Cerebellar cortex (tissue), 1 donor: Measurements from ENCODE around the gene PLXDC1.
A peak's percentile ranks its signal among the peaks of the same experiment; 100 is the strongest.
"Not testable (repeated sequence)": the region's sequence is repeated elsewhere in the genome, so short reads cannot be mapped to it uniquely, and the experiment has no call there.

Source experiments
- DNase-seq: peaks from one replicate; pipeline ENCODE4 v3.0.0-alpha.2; 2015; ENCODE audit warnings: low spot score

Gene PLXDC1

DNA sequence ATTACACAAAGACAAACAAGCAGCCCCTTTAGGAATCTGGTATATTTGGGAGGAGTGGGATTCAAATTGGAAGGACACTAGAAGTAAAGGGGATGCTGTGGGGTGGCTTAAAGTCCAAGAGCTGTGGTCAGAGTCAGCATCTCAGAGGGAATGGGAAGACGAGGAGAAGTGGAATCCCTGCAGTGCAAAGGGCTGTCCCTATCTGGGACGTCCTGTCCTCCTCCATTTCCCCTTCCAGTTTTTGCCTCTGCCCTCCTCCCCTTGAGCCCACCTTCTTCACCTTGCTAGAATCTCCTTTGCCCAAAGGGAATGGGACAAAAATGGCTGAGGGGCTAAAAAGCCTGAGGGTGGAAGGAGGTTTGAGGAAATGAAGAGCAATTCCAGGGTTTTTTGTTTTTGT lies 4.2 kb upstream of the PLXDC1 start:
- DNase-seq = no peak

DNA sequence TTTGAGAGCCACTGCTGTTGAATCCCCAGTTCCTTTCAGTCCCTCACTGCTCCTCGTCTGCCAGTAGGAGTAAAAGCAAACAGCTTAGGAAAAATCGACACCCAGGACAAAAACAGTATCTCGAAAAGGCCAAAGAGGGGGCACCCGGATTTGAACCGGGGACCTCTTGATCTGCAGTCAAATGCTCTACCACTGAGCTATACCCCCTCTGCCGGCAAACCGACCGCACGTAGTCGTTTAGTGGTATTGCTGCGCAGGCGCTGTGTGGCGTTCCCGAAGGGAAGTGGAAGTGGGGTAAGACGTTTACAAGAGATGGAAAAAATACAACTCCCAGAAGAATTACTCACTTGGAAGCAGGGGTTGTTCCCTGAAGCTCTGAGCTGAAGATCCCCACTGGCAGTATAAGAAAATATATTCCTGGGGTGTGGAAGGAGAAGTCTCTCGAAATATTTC lies 2.2 kb upstream of the PLXDC1 start:
- peak; percentile 92 for DNase-seq

DNA sequence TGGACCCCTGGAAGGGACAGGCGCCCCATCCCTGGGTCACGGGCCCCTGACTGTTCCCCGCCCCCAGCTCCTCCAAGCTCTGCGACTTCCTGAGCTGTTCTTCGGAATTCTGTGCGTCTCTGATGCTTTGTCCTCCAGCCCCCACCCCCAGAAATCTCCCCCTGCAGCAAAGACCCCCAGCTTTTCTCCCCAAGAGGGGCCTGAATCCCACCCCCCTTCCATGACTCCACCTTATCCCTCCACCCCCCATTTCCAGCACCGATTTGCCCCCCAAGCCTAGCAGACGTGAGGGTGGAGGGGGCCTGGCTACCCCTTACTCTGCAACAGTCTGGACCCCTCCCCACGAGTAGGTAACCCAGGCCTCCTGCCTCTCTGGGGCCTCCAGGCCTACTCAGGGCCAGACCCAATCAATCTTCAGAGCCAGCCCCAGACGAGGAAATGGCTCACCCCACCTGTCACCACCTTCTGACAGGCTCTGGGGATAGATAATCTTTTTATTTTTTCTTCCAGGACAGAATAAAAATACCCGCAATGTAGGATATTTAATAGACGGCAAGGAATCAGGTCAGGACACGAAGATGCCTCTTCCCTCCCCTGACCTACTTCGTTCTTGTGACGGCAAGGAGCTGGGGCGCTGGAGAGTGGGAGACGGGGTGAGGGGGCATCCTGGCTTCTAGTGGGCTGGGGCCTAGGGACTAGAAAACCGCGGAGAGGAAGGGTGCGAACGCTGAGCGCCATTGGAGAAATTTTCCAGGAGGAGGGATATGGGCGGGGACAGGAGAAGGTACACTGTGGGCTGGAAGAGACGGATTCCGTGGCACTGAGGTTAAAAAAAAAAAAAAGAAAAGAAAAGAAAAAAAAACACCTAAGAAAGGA lies 744 bp upstream of the PLXDC1 start:
- DNase-seq = no peak

DNA sequence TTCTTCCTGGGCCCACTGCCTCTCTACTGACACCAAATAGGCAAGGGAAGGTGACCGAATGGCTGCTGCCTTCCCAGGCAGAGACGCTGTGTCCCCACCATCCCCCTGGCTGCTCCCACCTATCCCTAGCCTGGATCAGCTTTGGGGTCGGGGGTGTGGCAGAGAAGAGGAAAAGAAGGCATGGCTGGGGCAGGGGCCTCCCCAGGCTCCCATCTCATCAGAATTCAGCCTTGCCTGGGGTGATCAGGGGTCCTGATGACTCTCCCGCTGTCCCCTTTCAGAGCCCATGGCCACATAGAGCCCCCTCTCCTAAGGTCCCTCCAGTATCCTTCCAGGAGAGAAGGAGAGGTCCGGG lies 665 bp downstream of the PLXDC1 start:
- no peak for DNase-seq

DNA sequence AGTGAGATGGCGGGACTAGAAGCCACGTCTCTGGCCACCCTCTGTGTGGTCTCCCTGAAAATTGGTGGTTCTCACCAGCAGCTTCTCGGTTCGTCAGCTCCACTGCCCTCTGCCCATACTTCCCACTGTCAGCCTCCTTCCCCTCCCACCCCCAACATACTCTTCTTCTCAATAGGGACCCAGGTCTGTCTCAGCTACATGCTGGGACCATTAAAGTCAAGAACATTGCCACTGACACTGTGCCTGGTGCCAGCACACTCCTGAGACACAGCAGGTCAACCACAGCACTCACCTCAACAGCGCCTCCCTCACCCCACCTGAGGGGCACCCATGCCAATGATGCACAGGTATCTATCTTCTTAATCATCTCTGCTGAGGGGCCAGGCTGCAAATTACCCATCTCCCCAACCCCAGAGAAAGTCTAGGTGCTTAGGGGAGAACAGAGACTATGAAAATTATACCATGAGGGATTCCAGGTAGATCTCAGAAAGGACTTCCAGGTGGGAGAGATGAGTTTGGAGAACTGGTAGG lies 1.3 kb downstream of the PLXDC1 start:
- DNase-seq = no peak

DNA sequence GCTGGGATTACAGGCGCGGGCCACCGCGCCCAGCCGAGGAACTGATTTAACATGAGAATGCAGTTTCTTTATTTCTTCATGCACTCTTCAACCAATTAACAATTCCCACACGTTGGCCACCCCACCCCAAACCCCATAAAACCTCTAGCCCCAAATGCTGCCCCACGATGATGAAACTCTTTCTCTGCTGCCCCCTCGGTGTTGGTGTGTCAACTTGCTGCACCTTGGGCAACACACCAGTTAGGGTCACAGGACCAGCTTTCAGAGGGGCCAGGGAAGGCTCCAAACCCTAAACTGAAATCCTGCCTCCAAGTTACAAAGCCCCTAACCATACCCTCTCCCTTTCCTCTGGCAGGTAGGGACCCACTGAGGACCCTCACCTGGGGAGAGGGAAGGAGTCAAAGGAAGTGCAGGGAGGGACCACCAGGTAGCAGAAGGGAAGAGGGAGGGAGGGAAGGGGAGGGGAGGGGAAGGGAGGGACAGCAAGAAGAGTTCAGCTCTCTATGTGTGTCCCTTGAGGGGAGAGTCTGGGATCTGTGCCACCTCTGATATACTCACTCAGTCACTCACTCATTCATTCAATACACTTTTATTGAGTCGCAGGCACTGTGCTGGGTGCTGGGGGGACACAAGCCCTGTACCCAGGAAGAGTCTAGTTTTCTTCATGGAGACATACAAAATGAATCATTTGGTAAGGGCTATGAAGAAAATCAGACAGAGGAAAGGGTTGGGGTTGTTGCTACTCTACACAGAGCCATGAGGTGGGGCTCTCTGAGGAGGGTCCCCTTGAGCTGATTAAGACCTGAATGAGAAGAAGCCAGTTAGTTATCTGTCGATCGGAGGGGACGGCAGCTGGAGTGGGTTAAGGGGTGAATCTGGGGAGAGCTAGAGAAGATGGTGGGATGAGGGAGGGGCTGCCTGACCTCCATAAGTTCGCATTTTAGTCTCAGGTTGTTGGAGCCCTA lies 3.9 kb downstream of the PLXDC1 start:
- no peak for DNase-seq

DNA sequence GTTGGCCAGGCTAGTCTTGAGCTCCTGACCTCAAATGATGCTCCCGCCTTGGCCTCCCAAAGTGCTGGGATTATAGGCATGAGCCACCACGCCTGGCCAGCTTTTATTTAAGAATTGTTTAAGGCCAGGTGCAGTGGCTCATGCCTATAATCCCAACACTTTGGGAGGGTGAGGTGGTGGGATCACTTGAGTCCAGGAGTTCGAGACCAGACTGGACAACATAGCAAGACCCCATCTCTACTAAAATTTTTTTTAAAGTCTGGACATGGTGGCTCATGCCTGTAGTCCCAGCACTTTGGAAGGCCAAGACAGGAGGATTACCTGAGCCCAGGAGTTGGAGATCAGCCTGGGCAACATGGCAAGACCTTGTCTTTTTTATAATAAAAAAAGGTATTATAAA lies 5.2 kb downstream of the PLXDC1 start:
- no peak for DNase-seq

DNA sequence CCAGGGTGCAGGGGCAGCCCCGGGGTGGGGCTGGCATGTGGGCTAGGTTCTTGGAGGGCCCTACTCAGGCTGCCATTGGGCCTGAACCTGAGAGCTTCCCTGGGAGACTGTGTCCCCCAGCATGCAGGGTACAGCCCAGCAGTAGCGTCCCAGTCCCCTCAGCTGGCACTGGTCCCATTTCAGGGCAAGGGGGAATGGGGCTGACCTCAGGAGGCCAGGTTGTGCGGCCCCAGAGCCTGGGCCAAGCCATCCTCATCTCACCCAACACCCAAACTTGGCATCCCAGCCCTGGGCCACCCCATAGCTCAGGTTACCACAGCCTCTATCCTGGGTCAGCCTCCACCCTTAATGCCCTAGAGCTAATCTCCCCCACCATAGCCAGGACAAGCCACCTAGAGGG lies 6.3 kb downstream of the PLXDC1 start:
- DNase-seq = no peak

DNA sequence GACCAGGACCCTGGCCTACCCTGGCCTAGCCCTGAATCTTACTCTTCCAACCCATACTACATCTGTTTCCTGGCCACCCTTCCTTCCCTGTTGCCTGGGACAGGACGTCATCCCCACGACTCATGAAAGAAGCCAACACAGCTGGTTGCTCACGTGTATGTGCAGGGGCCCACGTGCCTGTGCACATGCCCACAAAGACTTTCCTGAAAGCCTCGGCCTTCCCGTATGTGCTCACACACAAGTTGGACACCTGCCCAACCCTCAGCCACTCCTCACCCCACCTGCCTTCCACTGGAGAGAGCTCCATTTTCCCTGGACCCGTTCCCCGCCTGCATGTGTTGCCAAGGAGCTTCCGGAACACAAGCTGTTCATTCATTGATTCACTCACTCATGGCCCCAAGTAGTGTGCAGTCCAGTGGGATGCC lies 7.0 kb downstream of the PLXDC1 start:
- peak; percentile 94 for DNase-seq

DNA sequence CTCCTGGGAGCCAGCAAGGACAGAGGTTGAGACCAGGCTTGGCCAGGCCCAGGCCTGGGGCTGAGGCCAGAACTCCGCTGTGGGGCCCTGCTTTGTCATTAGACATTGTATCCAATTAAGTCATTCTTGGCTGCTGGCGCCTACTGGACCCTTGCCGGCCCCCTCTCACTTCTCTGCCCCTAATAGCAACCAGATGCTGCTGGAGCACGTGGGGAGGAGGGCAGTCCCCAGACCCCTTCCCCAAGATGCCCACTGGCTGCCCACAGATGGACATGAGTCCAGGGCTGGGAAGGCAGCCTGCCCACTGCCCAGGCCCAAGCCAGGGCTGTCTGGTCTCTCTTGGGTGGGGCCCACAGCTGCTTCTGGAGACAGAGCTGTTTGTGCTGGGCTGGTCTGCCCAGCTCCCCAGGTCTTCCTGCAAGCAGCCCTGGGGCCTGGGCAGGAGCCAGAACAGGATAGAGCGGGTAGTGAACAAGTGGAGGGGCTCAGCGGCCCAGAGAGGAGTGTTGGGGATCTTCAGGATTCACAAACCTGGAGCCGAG lies 7.8 kb downstream of the PLXDC1 start:
- no peak for DNase-seq

DNA sequence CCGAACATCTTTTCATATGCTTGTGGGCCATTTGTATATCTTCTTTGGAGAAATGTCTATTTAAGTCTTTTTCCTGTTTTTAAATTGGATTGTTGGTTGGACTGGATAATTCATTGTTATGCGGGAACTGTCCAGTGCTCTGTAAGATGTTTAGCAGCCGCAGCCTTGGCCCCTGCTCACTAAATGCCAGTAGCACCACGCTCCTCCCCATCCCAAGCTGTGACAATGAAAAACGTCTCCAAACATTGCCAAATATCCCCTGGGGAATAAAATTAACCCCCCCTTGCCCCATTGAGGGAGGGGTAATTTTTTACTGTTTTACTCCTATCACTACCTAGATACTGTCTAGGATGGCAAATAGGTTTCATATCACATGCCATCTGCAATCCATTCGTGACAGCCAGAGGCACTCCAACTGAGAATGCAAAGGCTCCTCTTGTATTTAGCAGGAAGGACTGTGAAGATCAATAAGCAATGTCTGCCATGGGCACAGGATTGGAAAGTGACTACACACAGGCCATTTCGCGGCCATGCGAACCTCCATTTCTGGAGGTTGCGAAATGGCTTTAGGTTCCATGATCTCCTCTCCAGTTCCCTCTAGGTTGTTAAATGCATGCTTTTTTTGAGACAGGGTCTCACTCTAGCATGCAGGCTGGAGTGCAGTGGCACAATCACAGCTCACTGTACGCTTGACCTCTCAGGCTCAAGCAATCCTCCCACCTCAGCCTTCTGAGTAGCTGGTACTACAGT lies 9.3 kb downstream of the PLXDC1 start:
- no peak for DNase-seq

DNA sequence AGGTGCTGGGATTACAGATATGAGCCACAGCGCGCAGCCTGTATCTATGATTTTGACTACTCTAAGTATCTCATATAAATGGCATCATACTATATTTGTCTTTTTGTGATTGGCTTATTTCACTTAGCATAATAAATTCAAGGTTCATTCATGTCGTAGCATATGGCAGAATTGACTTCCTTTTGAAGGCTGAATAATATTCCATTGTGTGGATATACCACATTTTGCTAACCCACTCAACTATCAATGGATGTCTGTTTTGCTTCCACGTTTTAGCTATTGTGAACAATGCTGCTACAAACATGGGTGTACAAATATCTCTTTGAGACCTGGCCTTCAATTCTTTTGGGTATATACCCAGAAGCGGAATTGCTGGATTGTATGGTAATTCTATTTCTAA lies 10.1 kb downstream of the PLXDC1 start:
- DNase-seq = no peak

DNA sequence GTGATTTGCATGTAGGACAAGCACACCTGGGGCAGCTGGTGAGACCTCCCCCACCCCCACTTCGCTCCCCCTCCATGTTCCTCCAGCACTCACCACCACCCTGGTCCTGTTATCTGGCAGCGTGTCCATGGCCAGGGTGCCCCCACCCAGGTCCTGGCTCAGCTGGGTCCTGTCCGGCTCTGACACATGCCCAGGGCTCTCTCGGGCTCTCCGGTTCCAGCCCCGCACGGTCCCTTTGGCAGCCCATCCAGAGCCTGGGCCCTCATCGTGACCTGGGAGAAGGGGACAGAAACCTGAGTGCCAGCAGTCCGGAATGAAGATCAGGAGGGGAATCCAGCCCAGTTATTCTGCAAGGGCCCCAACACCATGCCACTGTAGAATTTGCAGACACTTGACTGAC lies 11.9 kb downstream of the PLXDC1 start:
- no peak for DNase-seq

DNA sequence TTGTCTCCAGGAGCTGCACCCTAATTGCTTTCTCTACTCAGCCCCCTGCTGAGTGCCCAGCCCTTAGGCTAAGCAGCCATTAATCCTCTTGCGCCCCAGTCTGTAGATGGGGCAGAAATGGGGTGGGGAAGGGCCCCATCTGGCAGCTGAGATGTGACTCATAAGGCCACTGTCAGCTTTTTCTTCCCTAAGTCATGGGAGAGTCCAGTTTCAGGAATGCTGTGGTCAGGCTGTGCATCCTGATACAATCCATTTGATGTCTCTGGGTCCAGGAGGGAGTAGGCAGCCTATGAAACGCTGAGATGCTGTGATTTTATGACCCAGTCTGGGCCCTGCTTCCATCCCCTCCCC lies 12.3 kb downstream of the PLXDC1 start:
- DNase-seq = no peak

DNA sequence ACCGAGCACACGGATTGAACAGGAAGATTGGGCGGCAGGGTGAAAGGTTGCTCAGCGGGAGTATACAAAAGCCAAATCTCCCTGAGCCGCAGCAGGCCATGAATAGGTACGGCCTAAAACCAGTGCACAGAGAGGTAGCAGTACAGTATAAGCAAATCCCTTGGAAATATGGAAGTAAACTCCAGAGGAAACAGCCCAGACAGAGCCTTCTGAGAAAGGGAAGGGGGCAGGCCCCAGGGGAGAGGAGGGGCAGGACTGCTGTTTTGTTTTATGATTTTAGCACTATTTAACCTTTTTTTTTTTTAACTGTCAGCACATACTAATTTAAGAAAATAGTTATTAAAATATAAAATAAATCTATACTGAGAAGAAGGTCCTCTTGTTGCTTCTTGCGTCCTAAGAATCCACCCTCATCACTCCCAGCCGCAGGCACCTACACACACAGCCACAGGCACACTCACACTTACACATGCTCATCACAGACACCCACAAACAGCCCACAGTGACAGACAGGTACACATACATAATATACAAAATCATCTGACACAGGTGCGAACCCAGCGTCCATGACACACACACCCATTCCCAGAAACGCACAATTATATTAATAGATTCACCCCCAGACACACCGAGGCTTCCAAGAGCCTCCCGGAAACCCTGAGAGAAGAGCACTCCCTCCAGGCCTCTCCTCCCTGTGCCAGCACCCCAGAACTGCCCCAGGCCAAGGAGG lies 12.8 kb downstream of the PLXDC1 start:
- no peak for DNase-seq

DNA sequence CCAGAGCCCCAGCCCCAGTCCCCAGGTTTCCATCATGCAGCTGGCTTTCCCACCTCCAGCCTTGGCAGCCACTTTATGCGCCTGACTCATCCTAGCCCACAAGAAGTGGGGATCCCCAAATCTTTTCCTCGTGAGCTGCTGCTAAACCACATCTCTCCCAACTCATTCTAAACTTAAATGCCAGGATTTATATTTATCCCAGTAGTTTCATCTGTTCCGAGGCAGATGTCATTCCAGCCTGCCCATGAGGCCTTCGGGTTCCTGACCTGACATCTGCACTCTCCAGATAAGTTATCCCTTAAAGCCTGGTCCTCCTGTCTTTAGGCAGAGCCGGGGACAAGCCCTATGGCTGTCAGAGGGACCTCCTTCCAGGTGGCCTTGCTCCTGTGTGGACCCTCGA lies 16.6 kb downstream of the PLXDC1 start:
- no peak for DNase-seq

DNA sequence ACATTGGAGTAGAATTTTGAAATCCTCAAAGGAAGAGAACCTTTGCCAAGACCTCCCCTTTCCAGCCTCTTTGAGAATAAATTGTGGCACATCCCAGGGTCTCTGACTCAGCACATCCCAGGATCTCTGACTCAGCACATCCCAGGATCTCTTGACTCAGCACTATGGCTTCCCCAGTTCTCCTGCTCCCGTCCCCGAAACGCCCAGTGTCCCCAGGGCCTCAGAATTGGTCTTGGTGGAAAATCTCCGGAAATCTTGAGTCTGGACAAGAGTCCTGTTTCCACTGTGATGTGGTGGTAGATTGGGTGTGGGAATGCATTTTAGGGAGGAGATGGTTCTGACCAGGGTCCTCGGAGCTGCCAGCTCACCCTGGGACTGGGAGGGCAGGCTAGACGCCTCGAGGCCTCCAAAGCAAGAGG lies 19.2 kb downstream of the PLXDC1 start:
- no peak for DNase-seq

DNA sequence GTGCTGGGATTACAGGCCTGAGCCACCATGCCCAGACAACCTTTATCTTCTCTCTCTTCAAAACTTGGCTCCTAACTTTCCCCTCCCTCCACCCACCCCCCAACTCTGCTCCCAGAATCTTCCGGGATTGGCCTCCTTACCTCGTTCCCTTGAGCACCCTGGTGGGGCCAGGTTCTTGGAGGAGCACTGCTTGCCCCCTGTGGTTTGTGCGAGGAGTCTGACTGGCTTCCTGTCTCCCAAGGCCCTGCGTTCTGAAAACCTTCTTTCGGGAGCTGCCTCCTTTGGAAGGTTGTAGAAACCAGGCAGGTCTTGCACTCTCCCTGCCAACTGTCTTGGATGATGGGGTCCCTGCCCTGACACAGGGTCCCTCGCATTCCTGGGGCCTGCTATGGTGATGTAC lies 19.8 kb downstream of the PLXDC1 start:
- no peak for DNase-seq

DNA sequence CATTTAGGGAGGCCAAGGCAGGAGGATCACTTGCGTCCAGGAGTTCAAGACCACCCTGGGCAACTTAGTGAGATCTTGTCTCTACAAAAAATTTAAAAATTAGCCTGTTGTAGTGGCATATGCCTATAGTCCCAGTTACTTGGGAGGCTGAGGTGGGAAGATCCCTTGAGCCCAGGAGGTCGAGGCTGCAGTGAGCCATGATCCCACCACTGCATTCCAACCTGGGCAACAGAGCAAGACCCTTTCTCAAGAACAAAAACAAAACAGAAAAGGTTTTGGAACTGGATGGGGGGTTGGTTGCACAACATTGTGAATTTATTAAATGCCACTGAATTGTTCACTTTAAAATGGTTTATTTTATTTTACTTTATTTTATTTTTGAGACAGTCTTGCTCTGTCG lies 21.2 kb downstream of the PLXDC1 start:
- no peak for DNase-seq

DNA sequence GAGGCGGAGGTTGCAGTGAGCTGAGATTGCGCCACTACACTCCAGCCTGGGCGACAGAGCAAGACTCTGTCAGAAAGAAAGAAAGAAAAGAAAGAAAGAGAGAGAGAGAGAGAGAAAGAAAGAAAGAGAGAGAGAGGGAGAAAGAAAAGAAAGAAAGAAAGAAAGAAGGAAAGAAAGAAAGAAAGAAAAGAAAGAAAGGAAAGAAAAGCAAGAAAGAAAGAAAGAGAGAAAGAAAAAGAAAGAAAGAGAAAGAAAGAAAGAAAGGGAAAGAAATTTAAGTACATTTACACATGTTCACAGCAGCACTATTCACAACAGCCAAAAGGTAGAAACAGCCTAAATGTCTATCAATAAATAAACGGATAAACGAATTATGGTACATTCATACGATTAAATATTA lies 21.9 kb downstream of the PLXDC1 start:
- DNase-seq = not testable (repeated sequence)

DNA sequence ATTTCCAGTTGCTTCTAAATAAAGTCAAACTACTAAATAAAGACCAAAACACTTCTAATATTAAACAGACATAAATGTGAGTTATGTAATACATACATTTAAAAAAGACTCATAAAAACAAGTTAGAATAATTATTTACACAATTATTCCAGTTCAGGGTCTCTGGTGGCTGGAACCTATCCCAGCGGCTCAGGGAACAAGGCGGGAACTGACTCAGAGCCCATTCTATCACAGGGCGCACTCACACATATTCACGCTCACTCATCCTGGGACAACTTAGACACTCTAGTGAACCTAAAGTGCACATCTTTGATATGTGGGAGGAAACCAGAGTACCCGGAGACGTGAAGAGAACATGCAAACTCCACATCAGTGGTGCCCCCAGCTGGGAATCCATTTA lies 25.0 kb downstream of the PLXDC1 start:
- no peak for DNase-seq
